ENCODE results near the gene ENTPD3. TPM values are rescaled to one million over a fixed set of nuclear protein-coding genes. Genes with fewer than 3 reads are reported as not detected.
"Not testable (repeated sequence)": the region's sequence is repeated elsewhere in the genome, so short reads cannot be mapped to it uniquely, and the experiment has no call there.

ENTPD3 gene
- total RNA-seq, 1 donor from 2014 or later = not detected

DNA sequence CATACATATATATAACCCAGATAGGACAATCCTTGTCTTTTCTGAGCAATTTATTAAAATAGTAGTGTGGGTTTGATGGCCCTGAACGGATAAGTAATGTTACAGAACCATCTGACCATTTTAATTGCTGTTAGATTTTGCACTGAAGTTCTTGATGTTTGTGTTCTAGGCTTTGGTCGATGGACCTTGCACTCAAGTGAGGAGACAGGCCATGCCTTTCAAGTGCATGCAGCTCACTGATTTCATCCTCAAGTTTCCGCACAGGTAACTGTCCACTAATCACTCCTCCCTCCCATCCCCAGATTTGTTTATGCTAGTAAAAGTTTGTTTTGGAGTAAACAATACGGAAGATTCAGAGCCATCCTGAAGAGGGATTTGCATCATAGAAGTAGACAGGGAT lies 71.5 kb downstream of the ENTPD3 start:
- no peak for DNase-seq (ENCODE audit: low read depth in 2 of 2)

DNA sequence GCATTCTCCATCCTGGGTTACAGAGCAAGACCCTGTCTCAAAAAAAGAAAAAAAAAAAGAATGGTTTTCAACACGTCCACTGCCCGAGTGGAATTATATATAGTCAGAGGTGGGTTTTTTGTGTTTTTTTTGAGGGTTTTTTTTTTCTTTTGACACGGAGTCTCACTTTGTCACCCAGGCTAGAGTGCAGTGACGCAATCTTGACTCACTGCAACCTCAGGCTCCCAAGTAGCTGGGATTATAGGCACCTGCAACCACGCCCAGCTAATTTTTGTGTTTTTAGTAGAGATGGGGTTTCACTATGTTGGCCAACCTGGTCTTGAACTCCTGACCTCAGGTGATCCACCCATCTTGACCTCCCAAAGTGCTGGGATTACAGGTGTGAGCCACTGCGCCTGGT lies 73.5 kb downstream of the ENTPD3 start:
- not testable (repeated sequence) for DNase-seq (ENCODE audit: low read depth in 2 of 2)

DNA sequence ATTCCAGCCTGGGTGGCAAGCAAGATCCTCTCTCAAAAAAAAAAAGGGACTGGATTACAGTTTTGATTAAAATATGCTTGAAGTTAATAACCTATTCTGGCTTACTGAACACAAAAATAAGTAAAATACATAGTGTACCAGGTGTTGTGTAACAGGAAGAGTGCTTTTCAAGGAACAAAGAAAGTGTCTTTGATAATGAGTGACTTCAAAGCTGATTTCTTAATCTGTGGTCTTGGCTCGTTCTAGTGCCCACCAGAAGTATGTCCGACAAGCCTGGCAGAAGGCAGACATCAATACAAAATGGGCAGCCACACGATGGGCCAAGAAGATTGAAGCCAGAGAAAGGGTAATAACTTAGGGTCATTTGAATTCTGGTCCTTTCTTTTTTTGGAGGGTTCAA lies 74.2 kb downstream of the ENTPD3 start:
- DNase-seq (ENCODE audit: low read depth in 2 of 2) = no peak

DNA sequence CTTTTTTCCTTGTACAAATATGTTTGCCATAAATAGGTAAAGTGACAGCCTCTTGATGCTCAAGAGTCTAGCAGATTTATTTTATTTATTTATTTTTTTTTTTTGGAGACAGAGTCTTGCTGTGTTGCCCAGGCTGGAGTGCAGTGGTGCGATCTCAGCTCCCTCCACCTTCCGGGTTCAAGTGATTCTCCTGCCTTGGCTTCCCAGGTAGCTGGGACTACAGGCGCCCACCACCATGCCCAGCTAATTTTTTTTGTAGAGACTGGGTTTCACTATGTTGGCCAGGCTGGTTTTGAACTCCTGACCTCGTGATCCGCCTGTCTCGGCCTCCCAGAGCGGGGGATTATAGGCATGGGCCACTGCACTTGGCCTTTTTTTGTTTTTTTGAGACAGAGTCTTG lies 75.9 kb downstream of the ENTPD3 start:
- DNase-seq (ENCODE audit: low read depth in 2 of 2) = not testable (repeated sequence)

DNA sequence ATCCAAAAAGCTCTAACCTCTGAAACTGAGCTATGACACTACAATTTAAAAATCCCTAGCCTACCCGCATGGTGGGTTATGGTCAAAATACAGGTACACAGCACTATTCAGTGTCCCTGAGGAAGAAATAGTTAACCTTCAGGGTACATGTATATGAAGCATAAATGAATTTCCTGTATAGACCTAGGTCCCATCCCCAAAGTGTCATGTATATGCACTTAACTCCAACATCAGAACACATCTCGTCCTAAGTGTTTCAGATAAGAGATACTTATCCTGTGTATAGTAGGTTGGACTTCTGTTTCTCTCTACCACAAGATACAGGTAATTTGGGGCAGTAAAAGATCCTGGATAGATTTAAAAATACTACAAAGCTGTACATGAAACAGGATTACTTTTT lies 76.6 kb downstream of the ENTPD3 start:
- no peak for DNase-seq (ENCODE audit: low read depth in 2 of 2)

DNA sequence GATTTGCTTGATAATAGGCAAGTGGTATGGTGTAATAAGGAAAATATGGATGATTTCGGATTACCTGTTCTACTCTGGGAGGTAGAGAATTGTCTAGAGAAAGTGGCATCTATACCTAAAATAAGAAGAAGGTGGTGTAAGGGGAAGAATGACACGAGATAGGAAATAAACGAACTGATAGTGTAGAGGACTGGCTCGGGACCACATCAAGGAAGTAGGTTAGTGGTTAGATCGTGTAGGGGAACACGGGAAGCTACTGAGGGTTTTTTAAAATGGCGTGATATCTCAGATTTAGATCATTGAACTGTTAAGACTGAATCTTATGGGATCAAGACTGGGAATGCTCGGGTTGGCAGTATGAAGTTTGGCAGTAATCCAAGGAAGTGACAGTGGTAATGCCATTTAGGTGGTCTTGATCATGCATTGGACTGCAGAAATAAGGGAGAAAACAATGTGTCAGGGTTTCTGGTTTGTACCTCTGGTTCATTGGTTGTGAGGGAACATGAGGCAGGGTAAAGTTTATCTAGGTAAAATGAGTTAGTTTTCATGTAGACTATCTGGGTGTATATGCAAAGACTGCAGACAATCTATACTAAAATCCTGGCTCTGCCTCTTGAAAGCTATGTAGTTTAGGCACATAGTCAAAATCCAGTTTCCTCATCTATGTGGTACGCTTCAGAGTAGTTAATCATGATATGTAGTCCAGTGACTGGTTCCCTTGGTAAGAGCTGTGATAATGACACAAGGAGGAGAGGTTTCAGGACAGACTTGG lies 77.5 kb downstream of the ENTPD3 start:
- no peak for DNase-seq (ENCODE audit: low read depth in 2 of 2)

DNA sequence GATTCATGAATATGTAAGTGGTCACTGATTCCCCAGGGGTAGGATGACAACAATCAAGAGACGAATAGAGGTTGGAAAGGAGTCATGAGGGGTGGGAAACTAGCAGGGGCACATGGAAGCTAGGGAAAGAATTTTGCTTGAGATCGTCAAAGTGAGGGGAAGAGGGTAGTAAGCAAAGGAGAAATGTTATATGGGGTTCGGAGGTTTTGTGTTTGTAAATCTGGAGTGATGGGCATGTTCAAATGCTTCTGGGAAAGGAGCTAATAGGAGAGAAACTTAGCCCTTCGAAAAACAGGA lies 78.1 kb downstream of the ENTPD3 start:
- no peak for DNase-seq (ENCODE audit: low read depth in 2 of 2)

DNA sequence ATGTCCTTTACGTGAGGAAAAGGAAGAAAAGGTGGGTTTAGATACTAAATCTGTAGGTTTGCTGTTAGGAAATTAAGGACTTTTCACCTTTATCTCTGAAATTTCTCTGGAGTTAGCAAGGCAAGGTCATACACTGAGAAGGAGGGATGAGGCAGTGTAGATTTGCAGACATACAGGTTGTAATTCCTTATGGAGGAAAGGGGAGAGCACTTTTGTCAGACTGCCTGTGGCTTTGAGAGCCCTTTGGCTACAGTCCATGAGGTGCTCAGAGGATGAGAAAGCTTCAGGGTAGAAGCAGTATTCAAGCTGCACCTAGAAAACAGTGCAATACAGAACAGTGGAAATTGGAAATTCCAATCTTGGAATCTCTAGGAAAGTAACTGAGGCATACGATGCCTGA lies 78.5 kb downstream of the ENTPD3 start:
- no peak for DNase-seq (ENCODE audit: low read depth in 2 of 2)

DNA sequence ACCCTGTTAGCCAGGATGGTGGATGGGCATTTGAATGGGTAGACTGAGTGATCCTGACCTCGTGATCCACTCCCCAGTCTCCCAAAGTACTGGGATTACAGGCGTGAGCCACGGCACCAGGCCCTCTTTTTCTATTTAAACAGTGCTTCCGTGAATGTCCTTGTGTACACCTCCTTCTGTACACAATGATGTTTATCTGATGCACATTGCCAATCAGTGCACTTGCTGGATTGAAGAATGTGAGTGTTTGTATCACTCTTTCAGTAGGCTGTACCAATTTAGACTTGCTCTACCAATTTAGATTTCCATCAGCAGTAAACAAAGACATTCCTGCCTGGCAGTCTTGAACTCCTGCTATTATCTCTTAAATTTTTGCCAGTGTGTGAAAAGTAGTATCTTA lies 81.0 kb downstream of the ENTPD3 start:
- DNase-seq (ENCODE audit: low read depth in 2 of 2) = no peak

DNA sequence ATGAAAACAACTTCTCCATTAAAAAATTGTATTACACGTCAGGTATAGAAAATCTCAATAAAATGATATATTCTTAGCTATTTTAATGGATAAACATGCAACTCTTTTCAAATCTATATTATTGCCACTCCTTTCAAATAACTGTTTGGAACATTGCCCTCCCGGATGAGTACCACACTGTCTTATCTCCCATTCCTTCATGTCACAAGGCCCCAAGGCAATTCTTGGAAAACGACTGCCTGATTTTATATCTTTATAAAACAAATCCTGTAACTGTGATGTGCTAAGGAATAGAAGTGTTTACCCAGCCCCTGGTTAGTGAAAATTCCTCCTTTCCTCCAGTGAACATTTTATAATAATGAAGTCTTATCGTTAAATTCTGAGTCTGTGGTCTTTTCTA lies 83.7 kb downstream of the ENTPD3 start:
- no peak for DNase-seq (ENCODE audit: low read depth in 2 of 2)

DNA sequence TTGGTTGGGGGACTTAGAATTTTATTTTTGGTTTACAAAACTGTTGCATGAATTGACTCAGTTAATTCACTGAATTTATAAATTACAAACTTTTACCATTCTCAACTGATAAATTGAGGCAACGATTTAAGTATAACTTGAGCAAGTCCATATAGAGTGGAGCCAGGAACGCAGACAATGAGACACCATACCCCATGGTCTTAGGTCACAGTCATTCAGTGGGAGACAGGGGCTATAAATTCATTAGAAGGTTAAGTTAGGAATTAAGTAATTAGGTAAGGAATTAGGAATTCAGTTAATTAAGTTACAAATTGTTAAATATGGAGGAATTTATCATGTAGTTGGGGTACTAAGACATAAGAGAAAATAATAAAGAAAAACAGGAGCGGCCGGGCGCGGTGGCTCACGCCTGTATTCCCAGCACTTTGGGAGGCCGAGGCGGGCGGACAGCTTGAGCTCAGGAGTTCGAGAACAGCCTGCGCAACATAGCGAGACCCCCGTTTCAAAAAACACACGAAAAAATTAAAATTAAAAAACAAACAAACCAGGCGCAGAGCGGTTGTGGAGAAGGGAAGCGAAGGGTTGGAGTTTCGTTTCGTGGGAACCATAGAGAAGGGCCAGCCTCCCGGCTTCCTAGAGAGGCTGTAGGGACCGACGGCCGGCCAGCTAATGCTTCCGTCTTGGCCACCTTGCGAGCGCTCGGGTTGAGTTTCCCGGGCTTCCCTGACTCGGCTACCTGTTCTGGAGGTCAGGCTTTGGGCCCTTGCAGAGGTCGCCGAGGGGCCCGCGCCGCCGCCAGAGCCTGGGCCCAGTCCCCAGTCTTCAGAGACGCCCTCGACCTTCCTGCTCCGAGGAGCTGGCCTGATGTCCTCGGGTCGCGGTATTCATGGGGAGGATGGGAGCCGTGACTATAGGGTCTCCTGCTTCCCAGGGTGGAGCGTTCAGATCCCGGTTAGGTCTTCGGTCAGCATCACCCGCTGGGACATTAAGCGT lies 89.8 kb downstream of the ENTPD3 start, which contains the start of gene ZNF619:
TSS of gene ZNF619 (plus strand) at position 645 of the 993 bp plus-strand sequence. CDS start 858 bp downstream, outside the sequence.
- DNase-seq (ENCODE audit: low read depth in 2 of 2) = peak; percentile 63 to 81

DNA sequence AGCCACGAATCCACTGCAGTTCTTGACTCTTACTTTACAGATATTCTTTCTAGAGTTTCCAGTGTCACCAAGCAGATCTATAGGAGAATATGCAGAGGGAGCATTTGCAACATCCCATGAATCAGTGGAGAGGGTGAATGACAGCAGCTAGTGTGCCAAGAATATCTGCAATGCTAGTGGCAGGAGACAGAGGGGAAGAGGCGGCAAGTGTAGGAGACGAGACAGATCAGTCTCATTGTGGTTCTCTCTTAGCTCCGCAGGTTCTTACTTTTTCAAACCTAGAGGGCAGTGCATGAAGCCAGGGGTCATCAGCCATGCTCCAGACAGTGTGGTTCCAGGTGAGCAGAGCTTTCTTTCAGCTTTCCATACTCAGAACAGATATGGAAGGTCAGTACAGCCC lies 90.7 kb downstream of the ENTPD3 start:
- DNase-seq (ENCODE audit: low read depth in 2 of 2) = no peak

Other genes with a start within 250 kb of the ENTPD3 start
- gene EIF1B, start 77.5 kb upstream of the ENTPD3 start, total RNA-seq = 11.9 and 13.4 TPM in 2 replicates
- gene RPL14, start 70.2 kb downstream of the ENTPD3 start, total RNA-seq = 332 and 363 TPM in 2 replicates
- gene ZNF619, start 89.9 kb downstream of the ENTPD3 start, total RNA-seq = 5.8 and 6.1 TPM in 2 replicates
- 5.6 and 5.8 TPM in 2 replicates for gene ZNF620, start 118.9 kb downstream of the ENTPD3 start, total RNA-seq
- 7.2 and 7.7 TPM in 2 replicates for gene ZNF621, start 137.8 kb downstream of the ENTPD3 start, total RNA-seq

Data from dermis microvascular lymphatic vessel endothelial cell (primary cell).